ENCODE results near the gene NNAT.

DNA sequence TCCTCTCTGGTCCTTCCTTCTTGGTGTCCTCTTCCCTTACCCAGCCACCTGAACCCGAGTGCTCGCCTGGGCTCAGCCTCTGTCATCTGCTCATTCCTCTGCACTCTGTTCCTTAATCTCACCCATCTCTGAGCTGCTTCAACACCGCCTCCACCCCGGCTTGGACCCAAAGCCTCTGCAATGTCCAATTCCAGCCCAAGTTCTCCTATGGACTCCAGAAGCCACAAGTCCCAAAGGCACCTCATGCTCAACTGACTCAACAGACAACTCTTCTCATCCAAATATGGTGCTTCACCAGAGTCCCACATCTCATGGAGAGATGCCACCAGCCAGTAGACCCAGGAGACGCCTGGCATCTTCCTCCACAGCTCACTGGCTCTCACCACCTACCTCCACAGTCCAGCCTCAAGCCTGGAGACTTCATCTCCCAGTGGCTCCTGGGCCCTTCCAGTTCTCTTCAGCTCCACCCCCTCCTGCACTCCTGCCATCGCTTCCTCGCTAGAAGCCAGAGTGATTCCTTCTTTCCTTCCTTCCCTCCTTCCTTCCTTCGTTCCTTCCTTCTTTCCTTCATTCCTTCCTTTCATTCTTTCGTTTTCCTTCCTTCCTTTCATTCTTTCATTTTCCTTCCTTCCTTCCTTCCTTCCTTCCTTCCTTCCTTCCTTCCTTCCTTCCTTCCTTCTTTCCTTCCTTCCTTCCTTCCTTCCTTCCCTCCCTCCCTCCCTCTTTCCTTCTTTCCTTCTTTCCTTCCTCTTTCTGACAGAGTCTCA, 40.9 kb upstream of the NNAT start:
- TF ChIP-seq, protein P1, sequence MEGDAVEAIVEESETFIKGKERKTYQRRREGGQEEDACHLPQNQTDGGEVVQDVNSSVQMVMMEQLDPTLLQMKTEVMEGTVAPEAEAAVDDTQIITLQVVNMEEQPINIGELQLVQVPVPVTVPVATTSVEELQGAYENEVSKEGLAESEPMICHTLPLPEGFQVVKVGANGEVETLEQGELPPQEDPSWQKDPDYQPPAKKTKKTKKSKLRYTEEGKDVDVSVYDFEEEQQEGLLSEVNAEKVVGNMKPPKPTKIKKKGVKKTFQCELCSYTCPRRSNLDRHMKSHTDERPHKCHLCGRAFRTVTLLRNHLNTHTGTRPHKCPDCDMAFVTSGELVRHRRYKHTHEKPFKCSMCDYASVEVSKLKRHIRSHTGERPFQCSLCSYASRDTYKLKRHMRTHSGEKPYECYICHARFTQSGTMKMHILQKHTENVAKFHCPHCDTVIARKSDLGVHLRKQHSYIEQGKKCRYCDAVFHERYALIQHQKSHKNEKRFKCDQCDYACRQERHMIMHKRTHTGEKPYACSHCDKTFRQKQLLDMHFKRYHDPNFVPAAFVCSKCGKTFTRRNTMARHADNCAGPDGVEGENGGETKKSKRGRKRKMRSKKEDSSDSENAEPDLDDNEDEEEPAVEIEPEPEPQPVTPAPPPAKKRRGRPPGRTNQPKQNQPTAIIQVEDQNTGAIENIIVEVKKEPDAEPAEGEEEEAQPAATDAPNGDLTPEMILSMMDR (IDR thresholded peaks at IDR 0.05) = no peak
- no peak for TF ChIP-seq ZFX (IDR thresholded peaks at IDR 0.05; ENCODE audit: borderline replicate concordance)
